OCI-LY1 (cell line): ENCODE data around the gene MTNR1B.

ENCODE experiments used
- CTCF ChIP-seq: fragments of 200-600 bp; sonication (generic), shearing (Covaris generic); IDR thresholded peaks from 2 replicates; pipeline ENCODE4 v1.5.1; 2017; ENCODE audit warnings: mild to moderate bottlenecking, antibody characterized with exemption, low read length, moderate library complexity, mixed read lengths
- EZH2 ChIP-seq: fragments of 200-600 bp; sonication (generic), shearing (Covaris generic); IDR thresholded peaks from 2 replicates; pipeline ENCODE4 v1.8.0; 2017; ENCODE audit warnings: borderline replicate concordance, mixed run types, mild to moderate bottlenecking, antibody characterized with exemption, low read length, moderate library complexity, mixed read lengths

- TF ChIP-seq CTCF = no peak
- TF ChIP-seq EZH2 = no peak
Measured at GRCh38 chr11:92946707-92947106, 22.7 kb upstream of the MTNR1B start.
